ENCODE results near the gene AFF1.
A peak's percentile ranks its signal among the peaks of the same experiment; 100 is the strongest.

The AFF1 gene

GRCh38 chr4:86934771-86935565 lies at the start of gene AFF1:
Gene AFF1 (plus strand): TSS chr4:86935011. CDS start chr4:86948534, 13,523 bp downstream.
- peak; percentile 88 for DNase-seq

GRCh38 chr4:86890790-86891189 lies 44.0 kb upstream of the AFF1 start:
- no peak for DNase-seq

GRCh38 chr4:86891762-86892635 lies 42.8 kb upstream of the AFF1 start, which contains the start of gene C4orf36:
Gene C4orf36 (minus strand): TSS chr4:86892422. CDS start chr4:86891520, 902 bp downstream.
- DNase-seq: peak; percentile 95

- DNase-seq: no peak
Measured at GRCh38 chr4:86892636-86892960, 42.2 kb upstream of the AFF1 start.

GRCh38 chr4:86893136-86893535 lies 41.7 kb upstream of the AFF1 start:
- DNase-seq: no peak

- no peak for DNase-seq
Measured at GRCh38 chr4:86894455-86894854, 40.4 kb upstream of the AFF1 start.

- peak; percentile 37 for DNase-seq
Measured at GRCh38 chr4:86895692-86896488, 38.9 kb upstream of the AFF1 start.

GRCh38 chr4:86896596-86896995 lies 38.2 kb upstream of the AFF1 start:
- no peak for DNase-seq

- DNase-seq: no peak
Measured at GRCh38 chr4:86898562-86898961, 36.2 kb upstream of the AFF1 start.

GRCh38 chr4:86901864-86902263 lies 32.9 kb upstream of the AFF1 start:
- DNase-seq: no peak

- DNase-seq: no peak
Measured at GRCh38 chr4:86908251-86908657, 26.6 kb upstream of the AFF1 start.

- DNase-seq: no peak
Measured at GRCh38 chr4:86909546-86910295, 25.1 kb upstream of the AFF1 start.

- DNase-seq: no peak
Measured at GRCh38 chr4:86910369-86910768, 24.4 kb upstream of the AFF1 start.

- no peak for DNase-seq
Measured at GRCh38 chr4:86910820-86911684, 23.8 kb upstream of the AFF1 start.

- no peak for DNase-seq
Measured at GRCh38 chr4:86916392-86916791, 18.4 kb upstream of the AFF1 start.

GRCh38 chr4:86917212-86918039 lies 17.4 kb upstream of the AFF1 start:
- no peak for DNase-seq

- DNase-seq: no peak
Measured at GRCh38 chr4:86918539-86919072, 16.2 kb upstream of the AFF1 start.

- no peak for DNase-seq
Measured at GRCh38 chr4:86919561-86920223, 15.1 kb upstream of the AFF1 start.

GRCh38 chr4:86921608-86922252 lies 13.1 kb upstream of the AFF1 start:
- no peak for DNase-seq

Data from retina (tissue), 1 donor.